Adrenal gland (tissue), 12 donors: ENCODE results near the gene MFSD12. TPM values are rescaled to one million over a fixed set of nuclear protein-coding genes. Genes with fewer than 3 reads are reported as not detected.

ENCODE experiments used
- DNase-seq, 7 donors: peaks; one replicate each; pipeline ENCODE4 v3.0.0-alpha.2; 2019 to 2020
- H3K27ac ChIP-seq, 5 donors: fragments of 200-600 bp; sonication (generic) in 4 of 5; 1 replicate in 3 of 5; 2 replicates in 2 of 5; pipeline versions ENCODE4 v1.5.1 to v1.8.0; 2016 to 2020; ENCODE audit warnings: mild to moderate bottlenecking in 1 of 5
- H3K27me3 ChIP-seq: fragments of 200-600 bp; 2 replicates; pipeline ENCODE4 v1.8.0; 2021
- H3K36me3 ChIP-seq, 2 donors: fragments of 200-600 bp; replicated peaks in 1 of 2; 1 replicate in 1 of 2; 2 replicates in 1 of 2; pipeline versions ENCODE4 v1.5.1 to v1.8.0; 2018 to 2022
- H3K4me1 ChIP-seq, 2 donors: fragments of 200-600 bp; replicated peaks in 1 of 2; 1 replicate in 1 of 2; 2 replicates in 1 of 2; pipeline versions ENCODE4 v1.5.1 to v1.8.0; 2018 to 2021
- H3K4me3 ChIP-seq, 4 donors: fragments of 200-600 bp; sonication (generic) in 3 of 4; one replicate each; pipeline ENCODE4 v1.5.1; 2016 to 2018
- H3K9me3 ChIP-seq, 3 donors: fragments of 200-600 bp; sonication (generic) in 1 of 3; replicated peaks in 1 of 3; 1 replicate in 2 of 3; 2 replicates in 1 of 3; pipeline versions ENCODE4 v1.5.1 to v1.8.0; 2016 to 2021
- CTCF ChIP-seq, 6 experiments: fragments of 450-650 bp in 4 of 6; fragments of 200-600 bp in 2 of 6; sonication (generic) in 1 of 6; IDR thresholded peaks; 1 replicate in 5 of 6; 2 replicates in 1 of 6; pipeline versions ENCODE4 v1.5.1 to v1.8.0; 2016 to 2021; ENCODE audit warnings: antibody characterized with exemption in 6 of 6, mild to moderate bottlenecking in 2 of 6, moderate library complexity in 1 of 6
- POLR2A ChIP-seq, 2 donors: fragments of 450-650 bp; IDR thresholded peaks; one replicate each; pipeline ENCODE4 v1.6.1; 2017; ENCODE audit warnings: antibody characterized with exemption in 2 of 2, mild to moderate bottlenecking in 2 of 2, moderate library complexity in 1 of 2
- WGBS, 4 donors: extraction: QIAGEN DNeasy Blood & Tissue Kit in 2 of 4; methylation state at CpG; one replicate each; pipeline versions ENCODE4 v1.1.5 to v1.1.7; 2013 to 2017; 5-methylcytosine and 5-hydroxymethylcytosine counted together
- intact Hi-C, 2 donors: fragments of 100-400 bp; cut with DNase I; formaldehyde crosslinking; loops; one replicate each; pipeline versions ENCODE4 v1.14.1 to v1.15.0; 2022 to 2023
- polyA plus RNA-seq, 3 donors: library from polyadenylated mRNA; stranded (reverse); fragments of 200-250 nt in 2 of 3; fragments of 350-450 nt in 1 of 3; fragmentation: Illumina TruSeq in 1 of 3; extraction: RNeasy Lipid Tissue Mini Kit (QIAGEN cat#74804) in 1 of 3; gene quantifications; one replicate each; pipeline ENCODE4 v1.2.3, GENCODE V29; 2013 to 2014
- total RNA-seq, 9 donors: library from RNA; depleted of rRNA in 4 of 9; stranded (reverse); fragments of >200 nt in 4 of 9; fragments of 120-200 nt in 1 of 9; fragmentation: NEBNext Ultra II Directional in 1 of 9; extraction: Animal tissue kit (Norgen Biotek cat#: 25700) in 1 of 9; gene quantifications; one replicate each; pipeline versions ENCODE4 v1.1.0 to v1.2.4, GENCODE V29; 2013 to 2023
- donor health status: healthy with polysubstance abuse.
- donor health status: Bipolar disorder and iron deficiency.
- donor health status: DM: yes; HTN: yes; CAD: no.
- donor health status: DM: no; HTN: no; CAD: no.
- donor health status: DM: no; HTN: no; CAD: no.
- donor health status: DM: yes; HTN: yes; CAD: no.

Gene MFSD12
- total and polyA plus RNA-seq, 12 donors = 18.5 to 123 (median 61.1) TPM

- Histone ChIP-seq H3K36me3 (no peaks in the 10 kb centered on the region), H3K4me3 (peak overlapping the region in 1 of 4 donors; percentile 44), H3K27ac (peak overlapping the region; percentile 38 to 94 (median 73)), H3K9me3 (no peaks in the 10 kb centered on the region), H3K4me1 (peaks cover 28 to 42% of the 10 kb centered on the region in 2 donors), H3K27me3 (no peaks in the 10 kb centered on the region)
- TF ChIP-seq CTCF (IDR thresholded peaks at IDR 0.05) = no peak
- TF ChIP-seq POLR2A (IDR thresholded peaks at IDR 0.05) = peak in 1 of 2 donors; percentile 20
- 29 to 46% (median 33%) methylated on average over 12 to 23 of the region's 23 CpGs for WGBS, 4 donors
- intact Hi-C loops = no loop called here
- peak in 6 of 7 donors; percentile 64 to 90 (median 85) for DNase-seq
Measured at GRCh38 chr19:3603121-3603811, 45.9 kb upstream of the MFSD12 start.

GRCh38 chr19:3601021-3601420 is 43.6 kb upstream of the MFSD12 start:
- intact Hi-C loops = no loop called here
- no peaks in the 10 kb centered on the region for H3K27me3 ChIP-seq
- DNase-seq = peak in 1 of 7 donors; percentile 18
- H3K9me3 ChIP-seq = no peaks in the 10 kb centered on the region
- no peak overlapping the region for H3K4me3 ChIP-seq
- H3K4me1 ChIP-seq = peaks cover 16 to 22% of the 10 kb centered on the region in 2 donors
- no peak overlapping the region for H3K27ac ChIP-seq
- WGBS, 4 donors = 86 to 91% (median 89%) methylated on average over 12 of the region's 12 CpGs
- no peaks in the 10 kb centered on the region for H3K36me3 ChIP-seq
- TF ChIP-seq CTCF (IDR thresholded peaks at IDR 0.05) = no peak
- TF ChIP-seq POLR2A (IDR thresholded peaks at IDR 0.05) = no peak

GRCh38 chr19:3599776-3600187 is 42.4 kb upstream of the MFSD12 start:
- peak in 1 of 7 donors; percentile 20 for DNase-seq
- intact Hi-C loops = no loop called here
- Histone ChIP-seq H3K4me3 (no peak overlapping the region), H3K4me1 (peaks cover 16% of the 10 kb centered on the region in 2 donors), H3K36me3 (peaks cover 0 to 3% of the 10 kb centered on the region in 2 donors), H3K9me3 (no peaks in the 10 kb centered on the region), H3K27ac (no peak overlapping the region), H3K27me3 (no peaks in the 10 kb centered on the region)
- TF ChIP-seq POLR2A (IDR thresholded peaks at IDR 0.05) = no peak
- no peak for TF ChIP-seq CTCF (IDR thresholded peaks at IDR 0.05)
- 90 to 100% (median 94%) methylated on average over 1 to 28 of the region's 28 CpGs for WGBS, 4 donors

GRCh38 chr19:3595521-3596061 is 38.2 kb upstream of the MFSD12 start:
- H3K9me3 ChIP-seq = no peaks in the 10 kb centered on the region
- H3K4me3 ChIP-seq = no peak overlapping the region
- peak in 1 of 7 donors; percentile 18 for DNase-seq

More at GRCh38 chr19:3595521-3596061, 38.2 kb upstream of the MFSD12 start:
- intact Hi-C loops = no loop called here
- Histone ChIP-seq H3K4me1 (no peaks in the 10 kb centered on the region), H3K36me3 (peaks cover 0 to 3% of the 10 kb centered on the region in 2 donors), H3K27me3 (no peaks in the 10 kb centered on the region), H3K27ac (no peak overlapping the region)
- TF ChIP-seq POLR2A (IDR thresholded peaks at IDR 0.05) (no peak), CTCF (IDR thresholded peaks at IDR 0.05) (no peak)
- 81 to 88% (median 82%) methylated on average over 7 to 34 of the region's 34 CpGs for WGBS, 4 donors
